CD4-positive, alpha-beta T cell treated with Interleukin-10 for 1 hour (primary cell): Measurements from ENCODE around the gene SUPT3H.
A peak's percentile ranks its signal among the peaks of the same experiment; 100 is the strongest.
"Not testable (repeated sequence)": the region's sequence is repeated elsewhere in the genome, so short reads cannot be mapped to it uniquely, and the experiment has no call there.

ENCODE experiments used
- DNase-seq: peaks from one replicate; pipeline ENCODE4 v3.0.0-alpha.2; 2020

The SUPT3H gene

GRCh38 chr6:45253453-45253852, 124.3 kb downstream of the SUPT3H start:
- DNase-seq = no peak

- DNase-seq = no peak
These were observed 146.1 kb downstream of the SUPT3H start for GRCh38 chr6:45231660-45232059.

GRCh38 chr6:45229416-45229815, 148.3 kb downstream of the SUPT3H start:
- DNase-seq = no peak

- no peak for DNase-seq
These were observed 151.7 kb downstream of the SUPT3H start for GRCh38 chr6:45226081-45226480.

- DNase-seq = no peak
These were observed 155.4 kb downstream of the SUPT3H start for GRCh38 chr6:45222380-45222779.

- DNase-seq = no peak
These were observed 162.0 kb downstream of the SUPT3H start for GRCh38 chr6:45215759-45216158.

GRCh38 chr6:45212976-45213375, 164.8 kb downstream of the SUPT3H start:
- no peak for DNase-seq

GRCh38 chr6:45209762-45210161, 168.0 kb downstream of the SUPT3H start:
- DNase-seq = no peak

- no peak for DNase-seq
These were observed 170.8 kb downstream of the SUPT3H start for GRCh38 chr6:45206793-45207492.

GRCh38 chr6:45201484-45201883, 176.2 kb downstream of the SUPT3H start:
- DNase-seq = no peak

GRCh38 chr6:45200510-45200909, 177.2 kb downstream of the SUPT3H start:
- no peak for DNase-seq

GRCh38 chr6:45199554-45199953, 178.2 kb downstream of the SUPT3H start:
- DNase-seq = no peak

GRCh38 chr6:45196121-45196520, 181.6 kb downstream of the SUPT3H start:
- no peak for DNase-seq

- DNase-seq = no peak
These were observed 182.6 kb downstream of the SUPT3H start for GRCh38 chr6:45195137-45195536.

- no peak for DNase-seq
These were observed 185.2 kb downstream of the SUPT3H start for GRCh38 chr6:45192556-45192955.

- DNase-seq = no peak
These were observed 186.3 kb downstream of the SUPT3H start for GRCh38 chr6:45191414-45191813.

- no peak for DNase-seq
These were observed 189.9 kb downstream of the SUPT3H start for GRCh38 chr6:45187836-45188235.

GRCh38 chr6:45185403-45186251, 192.1 kb downstream of the SUPT3H start:
- peak; percentile 12 for DNase-seq

GRCh38 chr6:45184937-45185336, 192.8 kb downstream of the SUPT3H start:
- DNase-seq = no peak

- DNase-seq = no peak
These were observed 193.7 kb downstream of the SUPT3H start for GRCh38 chr6:45184040-45184439.

GRCh38 chr6:45176373-45176772, 201.4 kb downstream of the SUPT3H start:
- not testable (repeated sequence) for DNase-seq

- DNase-seq = no peak
These were observed 202.5 kb downstream of the SUPT3H start for GRCh38 chr6:45175272-45175671.

GRCh38 chr6:45174045-45174444, 203.7 kb downstream of the SUPT3H start:
- DNase-seq = no peak

- DNase-seq = no peak
These were observed 206.4 kb downstream of the SUPT3H start for GRCh38 chr6:45171380-45171779.
